ENCODE measurements around the gene ESPNL.

DNA sequence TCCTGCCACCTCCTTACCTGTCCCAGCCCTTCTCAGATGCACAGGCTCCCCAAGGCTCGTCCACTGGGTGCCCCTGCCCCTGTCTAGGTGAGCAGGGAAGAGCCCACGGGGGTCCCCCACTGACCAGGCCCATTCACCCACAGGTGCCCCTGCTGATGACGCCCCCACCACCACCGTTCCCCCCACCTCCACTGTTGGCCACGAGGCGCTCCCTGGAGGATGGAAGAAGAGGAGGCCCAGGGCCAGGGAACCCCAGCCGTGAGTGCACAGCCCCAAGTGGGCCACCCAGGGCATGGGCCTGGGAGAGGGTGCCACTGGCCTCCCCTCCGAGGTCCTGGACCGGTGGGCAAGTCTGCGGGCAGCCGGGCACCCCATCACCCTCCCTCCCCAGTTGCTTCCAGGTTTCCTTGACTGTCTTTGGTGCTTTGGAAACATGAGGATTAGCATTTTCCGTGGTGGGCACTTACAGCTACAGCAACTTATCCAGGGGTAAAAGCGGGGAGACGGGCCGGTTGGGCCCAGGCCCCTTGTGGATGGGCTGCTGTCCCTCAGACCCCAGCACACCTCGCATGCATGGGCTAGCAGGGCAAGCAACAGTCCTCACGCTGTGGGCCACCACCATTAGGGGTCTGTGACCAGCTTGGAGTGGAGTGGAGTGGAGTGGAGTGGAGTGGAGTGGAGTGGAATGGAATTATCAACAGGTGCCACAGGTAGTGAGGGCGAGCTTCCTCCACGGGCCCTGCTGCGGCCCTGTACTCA, 25.2 kb downstream of the ESPNL start:
- TF ChIP-seq, protein P1, sequence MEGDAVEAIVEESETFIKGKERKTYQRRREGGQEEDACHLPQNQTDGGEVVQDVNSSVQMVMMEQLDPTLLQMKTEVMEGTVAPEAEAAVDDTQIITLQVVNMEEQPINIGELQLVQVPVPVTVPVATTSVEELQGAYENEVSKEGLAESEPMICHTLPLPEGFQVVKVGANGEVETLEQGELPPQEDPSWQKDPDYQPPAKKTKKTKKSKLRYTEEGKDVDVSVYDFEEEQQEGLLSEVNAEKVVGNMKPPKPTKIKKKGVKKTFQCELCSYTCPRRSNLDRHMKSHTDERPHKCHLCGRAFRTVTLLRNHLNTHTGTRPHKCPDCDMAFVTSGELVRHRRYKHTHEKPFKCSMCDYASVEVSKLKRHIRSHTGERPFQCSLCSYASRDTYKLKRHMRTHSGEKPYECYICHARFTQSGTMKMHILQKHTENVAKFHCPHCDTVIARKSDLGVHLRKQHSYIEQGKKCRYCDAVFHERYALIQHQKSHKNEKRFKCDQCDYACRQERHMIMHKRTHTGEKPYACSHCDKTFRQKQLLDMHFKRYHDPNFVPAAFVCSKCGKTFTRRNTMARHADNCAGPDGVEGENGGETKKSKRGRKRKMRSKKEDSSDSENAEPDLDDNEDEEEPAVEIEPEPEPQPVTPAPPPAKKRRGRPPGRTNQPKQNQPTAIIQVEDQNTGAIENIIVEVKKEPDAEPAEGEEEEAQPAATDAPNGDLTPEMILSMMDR (conservative IDR thresholded peaks at IDR 0.05; ENCODE audit: low read length): no peak
- TF ChIP-seq EZH2phosphoT487 (IDR thresholded peaks at IDR 0.05; ENCODE audit: borderline replicate concordance): no peak
